Spleen (tissue), 7 donors: ENCODE results near the gene RNF152.

Experiments
- POLR2A ChIP-seq, 3 donors: fragments of 450-650 bp; IDR thresholded peaks; one replicate each; pipeline ENCODE4 v1.5.1; 2017; ENCODE audit warnings: antibody characterized with exemption in 3 of 3, mild to moderate bottlenecking in 1 of 3
- POLR2AphosphoS5 ChIP-seq, 3 donors: sonication (generic); formaldehyde crosslinking; IDR thresholded peaks; one replicate each; pipeline ENCODE4 v1.5.1; 2017; ENCODE audit warnings: antibody characterized with exemption in 3 of 3
- TF ChIP-seq, protein P1 (sequence below), 11 experiments: fragments of 200-600 bp in 7 of 11; fragments of 450-650 bp in 4 of 11; sonication (generic) in 4 of 11; IDR thresholded peaks in 8 of 11; conservative IDR thresholded peaks in 3 of 11; 1 replicate in 7 of 11; 2 replicates in 4 of 11; pipeline versions ENCODE4 v1.4.0 to v1.8.0; 2016 to 2021; ENCODE audit warnings: antibody characterized with exemption in 11 of 11, inconsistent platforms in 4 of 11, mild to moderate bottlenecking in 1 of 11
- donor health status: DM: no; HTN: no; CAD: no; lungs with moderate emphysema.
- donor health status: DM: no; HTN: no; CAD: no.
- donor health status: DM: no; HTN: no; CAD: no.

DNA sequence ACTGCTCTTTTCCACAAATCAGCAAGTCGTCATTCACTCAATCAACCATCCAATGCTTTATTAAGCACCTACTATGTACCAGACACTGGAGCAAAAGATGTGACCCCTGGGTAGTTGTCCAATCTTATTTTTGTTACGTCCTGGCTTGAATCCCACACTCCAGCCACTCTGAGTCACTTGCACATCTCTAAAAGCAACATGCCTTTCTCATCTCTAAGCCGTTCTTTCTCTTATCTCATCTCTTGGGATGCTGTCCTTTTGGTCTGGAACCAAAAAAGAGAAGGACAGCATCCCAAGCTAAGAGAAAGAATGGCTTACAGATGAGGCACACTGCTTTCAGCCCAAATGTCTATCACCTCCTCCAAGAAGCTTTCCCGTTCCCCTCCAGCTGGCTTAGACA, 58.8 kb downstream of the RNF152 start:
- TF ChIP-seq, protein P1, sequence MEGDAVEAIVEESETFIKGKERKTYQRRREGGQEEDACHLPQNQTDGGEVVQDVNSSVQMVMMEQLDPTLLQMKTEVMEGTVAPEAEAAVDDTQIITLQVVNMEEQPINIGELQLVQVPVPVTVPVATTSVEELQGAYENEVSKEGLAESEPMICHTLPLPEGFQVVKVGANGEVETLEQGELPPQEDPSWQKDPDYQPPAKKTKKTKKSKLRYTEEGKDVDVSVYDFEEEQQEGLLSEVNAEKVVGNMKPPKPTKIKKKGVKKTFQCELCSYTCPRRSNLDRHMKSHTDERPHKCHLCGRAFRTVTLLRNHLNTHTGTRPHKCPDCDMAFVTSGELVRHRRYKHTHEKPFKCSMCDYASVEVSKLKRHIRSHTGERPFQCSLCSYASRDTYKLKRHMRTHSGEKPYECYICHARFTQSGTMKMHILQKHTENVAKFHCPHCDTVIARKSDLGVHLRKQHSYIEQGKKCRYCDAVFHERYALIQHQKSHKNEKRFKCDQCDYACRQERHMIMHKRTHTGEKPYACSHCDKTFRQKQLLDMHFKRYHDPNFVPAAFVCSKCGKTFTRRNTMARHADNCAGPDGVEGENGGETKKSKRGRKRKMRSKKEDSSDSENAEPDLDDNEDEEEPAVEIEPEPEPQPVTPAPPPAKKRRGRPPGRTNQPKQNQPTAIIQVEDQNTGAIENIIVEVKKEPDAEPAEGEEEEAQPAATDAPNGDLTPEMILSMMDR (IDR thresholded peaks at IDR 0.05 in 8 of 11, conservative IDR thresholded peaks at IDR 0.05 in 3 of 11) = no peak
- no peak for TF ChIP-seq POLR2AphosphoS5 (IDR thresholded peaks at IDR 0.05)
- no peak for TF ChIP-seq POLR2A (IDR thresholded peaks at IDR 0.05)
